Caco-2 (cell line): ENCODE measurements around the gene TRPM6. TPM values are rescaled to one million over a fixed set of nuclear protein-coding genes. Genes with fewer than 3 reads are reported as not detected.

Source experiments
- BruUV-seq: library from RNA; stranded (reverse); fragments of 400-500 nt; replicated peaks from 2 replicates; lab custom pipeline; 2021; lab: Mats Ljungman, UMichigan
- CTCF ChIA-PET: fragments of 300-600 bp; sonication (Branson Sonifier 250); formaldehyde crosslinking; loops from one replicate; lab custom pipeline; 2022; ENCODE audit warnings: antibody characterized with exemption; lab: Charles Lee
- POLR2A ChIA-PET: fragments of 300-600 bp; sonication (Branson Sonifier 250); formaldehyde crosslinking; loops from one replicate; lab custom pipeline; 2022; ENCODE audit warnings: antibody characterized with exemption; lab: Charles Lee
- DNase-seq, 2 experiments: peaks; one replicate each; pipeline versions ENCODE4 v3.0.0 to v3.0.0-alpha.2; 2020 to 2022
- H3K27me3 ChIP-seq: replicated peaks from 2 replicates; pipeline ENCODE4 v1.6.0; 2011; ENCODE audit warnings: low read length; ENCODE audit not compliant: control insufficient read depth, insufficient read depth
- H3K36me3 ChIP-seq: 2 replicates; pipeline ENCODE4 v1.5.1; 2011; ENCODE audit warnings: low read length; ENCODE audit not compliant: control insufficient read depth, insufficient read depth
- H3K4me1 ChIP-seq: fragments of 250-450 bp; sonication (Bioruptor Pico); 2 replicates; pipeline ENCODE4 v1.5.1; 2020; ENCODE audit warnings: mild to moderate bottlenecking
- H3K4me3 ChIP-seq: 2 replicates; pipeline ENCODE4 v1.5.1; 2011; ENCODE audit warnings: low read depth, mild to moderate bottlenecking, control low read depth, low read length
- H3K9me3 ChIP-seq: fragments of 250-450 bp; sonication (Bioruptor Pico); 2 replicates; pipeline ENCODE4 v1.5.1; 2020; ENCODE audit warnings: mild to moderate bottlenecking, moderate library complexity
- H3K27ac Mint-ChIP-seq: one replicate; pipeline ENCODE4 v1.8.0; 2022; ENCODE audit warnings: mixed read lengths; ENCODE audit not compliant: unreplicated experiment
- H3K27me3 Mint-ChIP-seq: one replicate; pipeline ENCODE4 v1.8.0; 2022; ENCODE audit warnings: mixed read lengths; ENCODE audit not compliant: insufficient read depth, unreplicated experiment
- H3K36me3 Mint-ChIP-seq: one replicate; pipeline ENCODE4 v1.8.0; 2022; ENCODE audit warnings: mild to moderate bottlenecking, mixed read lengths; ENCODE audit not compliant: insufficient read depth, unreplicated experiment
- H3K4me1 Mint-ChIP-seq: one replicate; pipeline ENCODE4 v1.8.0; 2022; ENCODE audit warnings: low read depth, mixed read lengths; ENCODE audit not compliant: unreplicated experiment
- H3K4me3 Mint-ChIP-seq: one replicate; pipeline ENCODE4 v1.8.0; 2022; ENCODE audit warnings: mild to moderate bottlenecking, moderate library complexity, mixed read lengths; ENCODE audit not compliant: unreplicated experiment
- H3K9me3 Mint-ChIP-seq: one replicate; pipeline ENCODE4 v1.8.0; 2022; ENCODE audit warnings: mixed read lengths; ENCODE audit not compliant: unreplicated experiment
- CTCF ChIP-seq, 2 experiments: fragments of 200-600 bp in 1 of 2; IDR thresholded peaks; 1 replicate in 1 of 2; 2 replicates in 1 of 2; pipeline versions ENCODE4 v1.5.1 to v1.8.0; 2011 to 2022; ENCODE audit warnings: antibody characterized with exemption in 1 of 2, control low read depth in 1 of 2, inconsistent platforms in 1 of 2, low read depth in 1 of 2, low read length in 1 of 2, mild to moderate bottlenecking in 1 of 2, moderate library complexity in 1 of 2; ENCODE audit not compliant: insufficient read depth in 1 of 2, severe bottlenecking in 1 of 2, unreplicated experiment in 1 of 2
- intact Hi-C: fragments of 100-400 bp; cut with micrococcal nuclease; formaldehyde crosslinking; loops from one replicate; pipeline ENCODE4 v1.10.0; 2022; ENCODE audit not compliant: unreplicated experiment
- total RNA-seq: library from RNA; stranded (reverse); gene quantifications from 2 replicates; pipeline ENCODE4 v1.2.3, GENCODE V29; 2022

TRPM6 gene
- total RNA-seq, 1 experiment from 2014 or later: 5.0 TPM

DNA sequence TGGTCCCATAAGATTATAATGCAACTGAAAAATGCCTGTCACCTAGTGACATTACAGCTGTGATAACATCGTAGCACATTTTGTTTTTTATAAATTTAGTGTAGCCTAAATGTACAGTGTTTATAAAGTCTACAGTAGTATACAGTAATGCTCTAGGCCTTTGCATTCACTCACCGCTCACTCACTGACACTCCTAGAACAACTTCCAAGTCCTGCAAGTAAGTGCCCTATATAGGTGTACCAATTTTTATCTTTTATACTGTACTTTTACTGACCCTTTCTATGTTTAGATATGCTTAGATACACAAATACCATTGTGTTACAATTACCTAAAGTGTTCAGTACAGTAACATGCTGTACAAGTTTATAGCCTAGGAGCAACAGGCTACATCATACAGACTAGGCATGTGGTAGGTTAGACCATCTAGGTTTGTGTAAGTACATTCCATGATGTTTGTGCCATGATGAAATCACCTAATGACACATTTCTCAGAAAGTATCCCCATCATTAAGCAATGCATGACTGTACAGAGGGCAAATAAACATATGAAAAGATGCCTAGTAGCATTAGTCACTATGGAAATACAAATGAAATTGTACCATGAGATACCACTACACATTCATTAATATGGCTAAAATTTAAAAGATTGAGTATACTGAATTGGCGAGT, 127.6 kb downstream of the TRPM6 start:
- Mint-ChIP-seq H3K27ac (no peak overlapping the region), H3K4me3 (no peak overlapping the region), H3K27me3 (no peaks in the 10 kb centered on the region), H3K4me1 (no peaks in the 10 kb centered on the region), H3K9me3 (no peaks in the 10 kb centered on the region), H3K36me3 (no peaks in the 10 kb centered on the region)
- ChIA-PET POLR2A (no interaction called here), CTCF (no interaction called here)
- Histone ChIP-seq H3K4me1 (no peaks in the 10 kb centered on the region), H3K27me3 (no peaks in the 10 kb centered on the region), H3K9me3 (no peaks in the 10 kb centered on the region), H3K4me3 (no peak overlapping the region), H3K36me3 (no peaks in the 10 kb centered on the region)
- BruUV-seq: no TSS peak
- no peak for TF ChIP-seq CTCF (IDR thresholded peaks at IDR 0.05; ENCODE audit: insufficient read depth in 1 of 2, low read depth in 1 of 2, low read length in 1 of 2, severe bottlenecking in 1 of 2, unreplicated experiment in 1 of 2)
- intact Hi-C loops: no loop called here
- no peak for DNase-seq

GRCh38 chr9:74755999-74756398, 131.7 kb downstream of the TRPM6 start:
- no TSS peak for BruUV-seq
- intact Hi-C loops: no loop called here
- H3K4me1 Mint-ChIP-seq: no peaks in the 10 kb centered on the region
- no peaks in the 10 kb centered on the region for H3K4me1 ChIP-seq
- no peaks in the 10 kb centered on the region for H3K9me3 ChIP-seq
- ChIA-PET CTCF (no interaction called here), POLR2A (interaction anchor here (0.6 kb wide), 1 partner anchor 137 kb away, joined by 4 read pairs; no protein-coding TSS in a partner anchor)
- H3K9me3 Mint-ChIP-seq: no peaks in the 10 kb centered on the region
- no peak for DNase-seq
- no peak overlapping the region for H3K4me3 Mint-ChIP-seq
- no peak for TF ChIP-seq CTCF (IDR thresholded peaks at IDR 0.05; ENCODE audit: insufficient read depth in 1 of 2, low read depth in 1 of 2, low read length in 1 of 2, severe bottlenecking in 1 of 2, unreplicated experiment in 1 of 2)
- no peak overlapping the region for H3K27ac Mint-ChIP-seq
- no peaks in the 10 kb centered on the region for H3K27me3 ChIP-seq
- H3K36me3 Mint-ChIP-seq: no peaks in the 10 kb centered on the region
- no peak overlapping the region for H3K4me3 ChIP-seq
- no peaks in the 10 kb centered on the region for H3K27me3 Mint-ChIP-seq
- no peaks in the 10 kb centered on the region for H3K36me3 ChIP-seq

GRCh38 chr9:74755355-74755754, 132.4 kb downstream of the TRPM6 start:
- no peaks in the 10 kb centered on the region for H3K36me3 ChIP-seq
- no TSS peak for BruUV-seq
- TF ChIP-seq CTCF (IDR thresholded peaks at IDR 0.05; ENCODE audit: insufficient read depth in 1 of 2, low read depth in 1 of 2, low read length in 1 of 2, severe bottlenecking in 1 of 2, unreplicated experiment in 1 of 2): no peak
- no peaks in the 10 kb centered on the region for H3K4me1 ChIP-seq
- ChIA-PET POLR2A (no interaction called here), CTCF (no interaction called here)
- intact Hi-C loops: no loop called here
- no peak overlapping the region for H3K4me3 Mint-ChIP-seq
- H3K27ac Mint-ChIP-seq: no peak overlapping the region
- no peak overlapping the region for H3K4me3 ChIP-seq
- H3K27me3 ChIP-seq: no peaks in the 10 kb centered on the region
- no peaks in the 10 kb centered on the region for H3K4me1 Mint-ChIP-seq
- no peaks in the 10 kb centered on the region for H3K36me3 Mint-ChIP-seq
- no peaks in the 10 kb centered on the region for H3K27me3 Mint-ChIP-seq
- no peaks in the 10 kb centered on the region for H3K9me3 ChIP-seq
- H3K9me3 Mint-ChIP-seq: no peaks in the 10 kb centered on the region
- DNase-seq: no peak
